NCI-H2107 treated with DMSO at 0.1 percent for 48 hours (cell line): ENCODE data around the gene GGA1.

Experiments
- DNase-seq: peaks from one replicate; lab custom pipeline; 2025; ENCODE audit not compliant: unreplicated experiment; lab: John Stamatoyannopoulos, UW

Gene GGA1

DNA sequence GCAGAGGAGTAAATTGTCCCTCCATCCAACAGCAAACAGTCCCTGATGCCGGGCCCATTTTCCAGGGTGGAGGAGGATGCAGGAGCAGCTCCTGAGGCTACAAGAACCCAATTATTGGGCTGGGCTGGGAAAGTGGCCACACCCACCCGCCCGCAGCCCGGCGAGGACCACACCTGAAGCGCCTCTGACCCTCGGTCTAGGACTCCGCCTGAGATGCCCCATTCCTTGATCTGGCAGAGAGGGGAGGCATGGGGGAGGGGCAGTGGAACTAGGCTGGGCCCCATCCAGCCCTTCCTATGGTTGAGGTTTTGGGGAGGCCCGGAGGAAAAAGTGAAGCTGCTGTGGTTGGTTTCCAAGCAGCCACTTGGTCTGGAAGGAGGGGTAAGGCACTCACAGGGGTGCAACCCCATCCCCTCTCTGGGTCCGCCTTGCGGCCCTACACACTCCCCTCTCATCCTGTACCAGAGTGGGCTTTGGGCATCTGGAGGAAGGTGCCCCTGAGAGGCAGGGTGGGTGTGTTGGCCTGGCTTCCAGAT, 64.4 kb downstream of the GGA1 start:
- DNase-seq = no peak

DNA sequence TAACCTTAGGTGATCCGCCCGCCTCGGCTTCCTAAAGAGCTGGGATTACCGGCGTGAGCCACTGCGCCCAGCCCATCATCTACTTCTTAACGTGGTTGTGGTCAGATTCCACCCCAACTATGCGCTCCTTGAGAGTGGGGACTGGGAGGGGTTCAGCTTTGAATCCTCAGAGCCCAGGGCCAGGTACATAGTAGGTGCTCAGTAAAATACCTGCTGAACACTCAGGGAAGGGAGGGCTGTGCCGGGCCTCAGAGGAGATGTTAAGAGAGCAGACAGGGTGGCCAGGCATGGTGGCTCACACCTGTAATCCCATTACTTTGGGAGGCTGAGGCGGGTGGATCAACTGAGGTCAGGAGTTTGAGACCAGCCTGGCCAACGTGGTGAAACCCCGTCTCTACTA, 65.6 kb downstream of the GGA1 start:
- no peak for DNase-seq

DNA sequence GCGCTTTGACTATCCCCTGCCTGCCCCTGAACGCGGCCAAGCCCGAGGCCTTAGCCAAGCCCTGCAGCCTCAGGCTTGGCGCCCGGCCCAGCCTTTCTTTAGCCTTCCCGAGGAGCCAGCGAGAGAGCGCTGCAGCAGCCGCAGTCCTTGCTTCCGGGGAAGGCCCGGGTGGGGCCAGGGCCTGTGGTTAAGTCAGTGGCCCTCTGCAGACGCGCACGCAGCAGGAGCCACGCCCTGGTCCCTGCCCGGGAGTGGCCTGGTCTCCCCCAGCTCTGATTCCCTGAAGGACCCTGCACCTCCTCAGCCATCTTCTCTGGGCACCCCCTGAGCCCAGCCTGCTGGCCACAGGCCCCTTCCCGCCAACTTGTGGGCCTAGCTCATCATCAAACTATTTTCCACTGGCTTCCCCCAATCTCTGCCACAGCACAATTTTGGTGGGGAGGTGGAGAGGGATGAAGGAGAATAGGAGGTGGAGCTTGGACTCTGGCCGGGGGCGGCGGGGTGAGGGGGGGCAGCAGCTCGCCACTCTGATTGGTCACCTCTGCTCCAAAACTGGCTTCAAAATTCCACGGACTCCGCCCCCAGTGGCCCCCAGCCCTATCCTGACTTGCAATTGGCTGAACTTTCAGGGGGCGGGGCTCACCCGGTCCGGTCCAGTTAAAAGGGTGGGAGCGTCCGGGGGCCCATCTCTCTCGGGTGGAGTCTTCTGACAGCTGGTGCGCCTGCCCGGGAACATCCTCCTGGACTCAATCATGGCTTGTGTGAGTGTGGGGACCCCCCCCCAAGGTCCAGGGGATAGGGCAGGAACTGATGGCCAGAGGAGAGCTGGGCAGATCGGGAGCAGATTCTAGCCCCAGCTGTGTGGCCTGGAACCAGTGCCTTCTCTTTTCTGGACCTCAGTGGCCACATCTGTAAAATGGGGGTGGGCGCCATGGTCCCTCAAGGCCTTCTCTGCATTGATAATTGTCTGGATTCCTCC, 66.6 kb downstream of the GGA1 start, which contains the start of gene LGALS1:
Gene LGALS1, plus strand, starts transcription at position 686 of the 979 bp plus-strand sequence. Its CDS starts 67 bp downstream, at position 753.
- no peak for DNase-seq

DNA sequence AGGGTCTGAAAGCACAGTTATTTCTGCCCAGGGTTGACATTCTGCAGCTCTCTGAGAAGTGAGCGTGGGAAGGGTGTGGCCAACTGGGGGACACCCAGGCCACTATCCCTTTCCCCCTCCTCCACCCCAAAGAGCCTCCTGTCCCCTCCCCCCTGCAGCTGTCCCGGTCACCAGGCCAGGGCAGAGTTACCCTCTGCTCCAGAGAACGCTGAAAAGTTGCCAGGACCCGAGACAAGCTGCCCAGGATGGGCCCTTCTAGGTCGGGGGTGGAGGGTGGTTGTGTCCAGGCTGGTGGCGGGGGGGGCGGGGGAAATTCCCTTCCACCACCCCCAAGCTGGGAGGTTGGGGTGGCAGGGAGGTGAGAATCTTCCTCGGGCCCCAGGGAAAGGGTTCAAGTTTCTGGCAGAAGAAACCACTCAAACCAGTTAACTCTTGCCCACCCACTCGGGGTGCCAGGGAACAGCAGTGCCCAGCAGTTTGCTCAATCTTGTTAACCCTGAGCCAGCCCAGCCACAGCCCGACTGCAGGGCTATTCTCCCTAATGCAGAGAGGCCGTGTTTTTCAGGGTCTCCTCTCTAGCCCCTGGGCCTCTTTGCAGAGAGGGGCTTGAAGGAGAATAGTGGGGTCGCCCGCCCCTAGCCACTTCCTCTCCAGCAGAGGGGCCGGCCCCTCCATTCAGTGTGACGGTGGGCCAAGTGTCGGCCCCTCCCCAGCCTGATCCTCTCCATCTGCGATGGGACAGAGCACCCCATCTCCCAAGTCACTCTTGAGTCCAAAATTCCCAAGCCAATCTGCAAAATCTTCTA, 67.5 kb downstream of the GGA1 start:
- DNase-seq = no peak

DNA sequence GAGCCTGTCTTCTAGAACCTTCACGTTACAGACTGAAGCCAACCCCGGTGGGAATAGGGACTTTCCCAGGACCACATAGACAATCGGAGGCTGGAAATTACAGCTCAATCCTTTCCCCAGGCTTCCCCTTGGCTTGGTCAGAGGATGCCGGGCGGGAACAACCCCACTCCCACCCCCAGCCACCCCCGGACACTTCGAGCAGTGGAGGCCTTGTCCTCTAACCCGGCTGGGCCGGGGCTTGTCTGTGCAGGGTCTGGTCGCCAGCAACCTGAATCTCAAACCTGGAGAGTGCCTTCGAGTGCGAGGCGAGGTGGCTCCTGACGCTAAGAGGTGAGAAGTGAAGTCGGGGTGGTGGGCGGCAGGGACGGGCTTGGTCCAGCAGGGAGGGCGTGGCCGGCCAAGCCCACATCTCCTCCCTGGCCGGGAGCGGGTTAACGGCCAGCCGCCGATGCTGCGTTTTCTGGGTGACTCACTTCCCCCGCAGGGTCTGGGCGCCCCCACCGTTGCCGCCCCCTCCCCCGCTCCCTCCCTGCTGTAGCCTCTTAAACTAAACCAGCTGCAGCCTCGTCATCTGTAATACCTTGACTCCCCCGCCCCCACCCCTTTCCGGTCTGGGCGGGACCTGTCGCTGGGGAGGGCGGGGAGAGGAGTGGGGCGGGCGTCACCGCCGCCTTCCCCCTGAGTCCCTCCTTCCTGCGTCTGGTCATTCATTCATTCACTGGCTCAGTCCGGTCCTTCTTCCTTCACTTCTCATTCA, 68.3 kb downstream of the GGA1 start:
- no peak for DNase-seq

DNA sequence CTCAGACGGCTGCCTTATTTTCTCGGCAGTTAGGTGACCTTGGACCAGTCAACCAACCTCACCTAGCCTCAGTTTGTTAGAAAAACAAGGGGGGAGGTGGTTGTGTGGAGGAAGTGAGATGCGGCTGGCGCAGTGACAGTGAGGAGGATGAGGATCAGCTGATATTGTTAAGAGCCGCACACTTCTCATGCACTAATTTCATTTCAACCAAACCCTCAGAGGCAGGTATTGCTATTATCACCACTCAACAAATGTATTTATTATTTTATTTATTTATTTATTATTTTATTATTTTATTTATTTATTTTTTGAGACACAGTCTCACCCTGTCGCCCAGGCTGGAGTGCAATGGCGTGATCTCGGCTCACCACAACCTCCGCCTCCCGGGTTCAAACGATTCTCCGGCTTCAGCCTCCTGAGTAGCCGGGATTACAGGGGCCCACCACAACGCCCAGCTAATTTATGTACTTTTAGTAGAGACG, 68.9 kb downstream of the GGA1 start:
- DNase-seq = no peak

DNA sequence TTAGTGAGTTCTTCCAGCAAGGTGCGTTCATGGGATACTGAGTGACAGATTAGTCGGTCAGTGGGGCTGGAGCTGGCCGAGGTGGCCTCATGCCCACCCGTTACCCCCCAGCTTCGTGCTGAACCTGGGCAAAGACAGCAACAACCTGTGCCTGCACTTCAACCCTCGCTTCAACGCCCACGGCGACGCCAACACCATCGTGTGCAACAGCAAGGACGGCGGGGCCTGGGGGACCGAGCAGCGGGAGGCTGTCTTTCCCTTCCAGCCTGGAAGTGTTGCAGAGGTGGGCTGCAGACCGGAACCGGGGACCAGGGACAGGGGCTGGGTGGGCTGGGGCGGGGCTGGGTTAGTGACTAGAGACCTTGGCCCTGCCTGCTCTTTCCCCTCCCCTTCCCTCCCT, 69.7 kb downstream of the GGA1 start:
- no peak for DNase-seq

DNA sequence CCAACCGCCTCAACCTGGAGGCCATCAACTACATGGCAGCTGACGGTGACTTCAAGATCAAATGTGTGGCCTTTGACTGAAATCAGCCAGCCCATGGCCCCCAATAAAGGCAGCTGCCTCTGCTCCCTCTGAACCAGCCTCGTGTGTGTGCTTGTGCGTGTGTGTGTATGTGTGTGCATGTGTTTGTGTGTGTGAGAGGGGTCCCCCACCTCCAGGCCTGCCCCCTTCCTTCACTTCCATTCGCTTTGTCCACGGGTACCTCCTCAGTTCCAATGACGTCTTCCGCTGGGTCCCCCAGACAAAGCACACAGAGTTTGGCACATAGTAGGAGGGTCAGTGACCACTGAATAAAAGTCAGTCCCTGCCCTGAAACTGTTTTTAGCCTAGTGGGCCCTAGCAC, 71.0 kb downstream of the GGA1 start:
- no peak for DNase-seq

DNA sequence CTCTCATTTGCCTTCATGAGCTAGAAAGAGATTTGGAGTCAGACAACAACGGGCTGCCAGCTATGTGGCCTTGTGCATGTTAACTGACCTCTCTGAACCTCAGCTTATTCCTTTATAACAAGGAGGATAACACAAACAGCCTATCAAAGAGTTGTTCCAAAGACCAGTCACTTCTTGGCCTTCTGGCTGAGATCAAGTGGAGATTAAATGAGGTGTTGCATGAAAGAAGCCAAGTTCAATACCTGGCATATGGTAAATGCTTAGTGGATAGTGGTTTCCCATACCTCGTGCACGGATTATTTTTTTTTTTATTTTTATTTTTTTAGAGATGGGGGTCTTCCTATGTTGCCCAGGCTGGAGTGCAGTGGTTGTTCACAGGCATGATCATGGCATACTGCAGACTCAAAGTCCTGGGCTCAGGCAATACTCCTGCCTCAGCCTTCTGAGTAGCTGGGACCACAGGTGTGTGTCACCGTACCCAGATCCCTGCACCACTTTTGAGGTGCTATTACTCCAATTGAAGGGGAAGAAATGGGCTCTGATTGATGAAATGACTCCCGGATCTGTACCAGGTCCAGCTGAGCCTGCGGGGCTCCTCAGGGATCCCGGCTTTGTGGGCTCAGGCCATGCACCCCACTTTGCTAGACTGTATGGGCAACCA, 71.7 kb downstream of the GGA1 start:
- no peak for DNase-seq

DNA sequence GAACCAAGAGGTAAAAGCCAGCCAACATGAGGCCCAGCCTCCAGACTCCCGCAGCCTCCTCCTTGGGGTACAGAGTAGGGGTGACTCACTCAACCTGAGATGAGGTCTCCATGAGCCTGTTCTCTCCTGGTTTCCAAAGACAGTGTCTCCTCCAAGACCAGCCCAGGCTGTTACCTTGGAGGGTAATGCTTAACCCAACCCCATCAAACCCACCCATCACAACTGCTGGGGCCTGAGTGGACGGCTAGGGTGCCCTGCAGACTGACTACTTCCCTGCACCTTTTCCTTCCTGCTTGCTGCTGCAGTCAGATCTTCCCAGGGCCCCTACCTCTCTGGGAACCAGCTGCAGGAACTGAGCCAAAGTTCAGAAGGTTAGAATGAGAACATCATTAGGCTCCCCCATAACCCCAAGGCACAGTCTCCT, 72.4 kb downstream of the GGA1 start:
- no peak for DNase-seq

DNA sequence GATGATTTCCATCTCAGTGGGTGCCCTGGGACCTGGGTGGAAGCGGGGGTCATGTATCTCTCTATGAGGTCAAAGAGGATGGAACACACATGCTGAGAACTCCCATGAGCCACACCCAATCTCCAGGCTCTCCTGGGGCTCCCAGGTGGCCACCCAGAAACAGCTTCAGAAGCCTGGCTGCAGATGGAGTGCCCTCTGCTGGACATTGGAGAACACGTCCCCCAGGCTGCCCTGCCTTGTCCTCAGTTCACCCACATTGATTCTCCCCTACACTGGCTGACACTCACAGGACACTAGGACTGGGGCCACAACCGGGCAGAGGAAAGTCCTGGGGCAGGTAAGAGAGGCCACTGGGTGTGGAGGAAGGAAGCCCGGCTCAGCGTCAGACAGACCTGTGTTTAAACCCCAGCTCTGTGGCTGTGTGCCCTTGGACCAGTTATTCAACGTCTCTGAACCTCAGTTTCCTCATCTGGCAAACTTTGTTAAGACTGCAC, 73.0 kb downstream of the GGA1 start:
- DNase-seq = no peak
